ENCODE measurements around the gene LAGE3. TPM values are rescaled to one million over a fixed set of nuclear protein-coding genes. Genes with fewer than 3 reads are reported as not detected.

LAGE3 gene
- total RNA-seq, 1 donor from 2014 or later: 15.6 TPM

- H3K27ac Mint-ChIP-seq (ENCODE audit: unreplicated experiment): no peak overlapping the region
- H3K4me3 Mint-ChIP-seq (ENCODE audit: unreplicated experiment): no peak overlapping the region
These were observed 6.1 kb downstream of the LAGE3 start for GRCh38 chrX:154472685-154473632.

DNA sequence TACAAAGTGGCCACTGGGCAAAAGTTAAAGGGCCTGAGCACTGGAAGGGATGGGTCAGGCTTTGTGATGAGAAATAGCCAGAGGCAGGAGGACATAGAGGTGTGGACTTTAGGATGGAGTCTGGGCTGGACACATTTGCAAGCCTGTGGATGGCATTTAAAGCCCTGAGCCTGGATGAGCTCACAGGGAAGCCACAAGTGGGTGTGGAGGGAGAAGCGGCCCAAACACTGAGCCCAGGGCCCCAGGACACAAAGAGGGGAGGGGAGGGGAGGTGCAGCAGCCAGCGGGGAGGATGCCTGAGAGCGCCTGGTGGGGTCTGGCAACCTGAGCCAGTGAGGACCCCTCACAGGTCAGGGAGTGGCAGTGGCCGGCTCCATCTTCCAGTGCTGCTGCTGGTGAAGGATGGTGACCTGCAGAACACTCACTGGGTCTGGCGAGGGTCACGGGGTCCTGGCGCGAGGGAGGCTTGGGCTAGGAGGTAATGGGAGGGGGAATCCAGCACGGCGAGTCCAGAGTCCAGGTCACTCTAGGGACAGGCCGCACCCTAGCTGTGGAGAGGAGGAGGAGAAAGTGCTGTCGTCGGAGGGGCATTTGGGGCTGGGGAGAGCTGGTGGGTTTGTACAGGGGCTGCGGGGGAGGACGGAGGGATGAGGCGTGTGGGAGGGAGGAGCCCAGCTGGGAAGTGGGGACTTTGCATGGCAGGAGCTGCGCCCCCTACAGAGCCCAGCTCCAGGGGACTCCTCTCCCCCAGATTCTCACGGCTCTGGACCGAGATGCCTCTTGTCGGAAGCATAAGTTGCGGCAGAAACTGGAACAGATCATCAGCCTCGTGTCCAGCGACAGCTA, 7.0 kb downstream of the LAGE3 start:
- H3K36me3 Mint-ChIP-seq (ENCODE audit: unreplicated experiment): peaks cover 14% of the 10 kb centered on the region
- TF ChIP-seq CTCF (IDR thresholded peaks at IDR 0.05): no peak
- no peak overlapping the region for H3K4me3 Mint-ChIP-seq (ENCODE audit: unreplicated experiment)
- H3K4me1 Mint-ChIP-seq (ENCODE audit: unreplicated experiment): no peaks in the 10 kb centered on the region
- H3K27ac Mint-ChIP-seq (ENCODE audit: unreplicated experiment): no peak overlapping the region
- no peak for DNase-seq (ENCODE audit: extremely low spot score, unreplicated experiment)
- H3K27me3 Mint-ChIP-seq (ENCODE audit: unreplicated experiment): no peaks in the 10 kb centered on the region
- no peaks in the 10 kb centered on the region for H3K9me3 Mint-ChIP-seq (ENCODE audit: unreplicated experiment)

More at GRCh38 chrX:154472685-154473632, 6.1 kb downstream of the LAGE3 start:
- TF ChIP-seq CTCF (IDR thresholded peaks at IDR 0.05): no peak
- peaks cover 14% of the 10 kb centered on the region for H3K36me3 Mint-ChIP-seq (ENCODE audit: unreplicated experiment)
- H3K4me1 Mint-ChIP-seq (ENCODE audit: unreplicated experiment): peaks cover under 1% of the 10 kb centered on the region
- H3K9me3 Mint-ChIP-seq (ENCODE audit: unreplicated experiment): no peaks in the 10 kb centered on the region
- H3K27me3 Mint-ChIP-seq (ENCODE audit: unreplicated experiment): no peaks in the 10 kb centered on the region
- no peak for DNase-seq (ENCODE audit: extremely low spot score, unreplicated experiment)

- no peak overlapping the region for H3K4me3 Mint-ChIP-seq (ENCODE audit: unreplicated experiment)
- no peak for DNase-seq (ENCODE audit: extremely low spot score, unreplicated experiment)
- H3K27ac Mint-ChIP-seq (ENCODE audit: unreplicated experiment): no peak overlapping the region
- no peaks in the 10 kb centered on the region for H3K9me3 Mint-ChIP-seq (ENCODE audit: unreplicated experiment)
- TF ChIP-seq CTCF (IDR thresholded peaks at IDR 0.05): no peak
- no peaks in the 10 kb centered on the region for H3K27me3 Mint-ChIP-seq (ENCODE audit: unreplicated experiment)
- H3K4me1 Mint-ChIP-seq (ENCODE audit: unreplicated experiment): no peaks in the 10 kb centered on the region
- peaks cover 14% of the 10 kb centered on the region for H3K36me3 Mint-ChIP-seq (ENCODE audit: unreplicated experiment)
These were observed 8.0 kb downstream of the LAGE3 start for GRCh38 chrX:154470914-154471568.

GRCh38 chrX:154470434-154470833, 8.6 kb downstream of the LAGE3 start:
- DNase-seq (ENCODE audit: extremely low spot score, unreplicated experiment): no peak
- H3K4me3 Mint-ChIP-seq (ENCODE audit: unreplicated experiment): no peak overlapping the region
- peaks cover 14% of the 10 kb centered on the region for H3K36me3 Mint-ChIP-seq (ENCODE audit: unreplicated experiment)
- no peaks in the 10 kb centered on the region for H3K9me3 Mint-ChIP-seq (ENCODE audit: unreplicated experiment)
- H3K4me1 Mint-ChIP-seq (ENCODE audit: unreplicated experiment): no peaks in the 10 kb centered on the region
- H3K27me3 Mint-ChIP-seq (ENCODE audit: unreplicated experiment): no peaks in the 10 kb centered on the region
- no peak overlapping the region for H3K27ac Mint-ChIP-seq (ENCODE audit: unreplicated experiment)
- TF ChIP-seq CTCF (IDR thresholded peaks at IDR 0.05): no peak
